LNCAP (cell line): ENCODE measurements around the gene RASAL2.

Experiments
- CTCF ChIP-seq: fragments of 450-650 bp; IDR thresholded peaks from 2 replicates; pipeline ENCODE4 v1.5.1; 2017; ENCODE audit warnings: mild to moderate bottlenecking

The RASAL2 gene

GRCh38 chr1:178399177-178399728 lies 305.3 kb downstream of the RASAL2 start:
- TF ChIP-seq CTCF: no peak

GRCh38 chr1:178405137-178405536 lies 311.2 kb downstream of the RASAL2 start:
- no peak for TF ChIP-seq CTCF

GRCh38 chr1:178407215-178407614 lies 313.3 kb downstream of the RASAL2 start:
- TF ChIP-seq CTCF: no peak

GRCh38 chr1:178407655-178408054 lies 313.8 kb downstream of the RASAL2 start:
- no peak for TF ChIP-seq CTCF

GRCh38 chr1:178408871-178409270 lies 315.0 kb downstream of the RASAL2 start:
- no peak for TF ChIP-seq CTCF

- no peak for TF ChIP-seq CTCF
Observed at GRCh38 chr1:178409541-178409940, 315.6 kb downstream of the RASAL2 start.

- TF ChIP-seq CTCF: no peak
Observed at GRCh38 chr1:178411756-178412399, 318.0 kb downstream of the RASAL2 start.

GRCh38 chr1:178412400-178412770 lies 318.5 kb downstream of the RASAL2 start:
- no peak for TF ChIP-seq CTCF
